Sigmoid colon (tissue), 7 donors: ENCODE measurements around the gene ZDHHC1. TPM values are rescaled to one million over a fixed set of nuclear protein-coding genes. Genes with fewer than 3 reads are reported as not detected.

ENCODE experiments used
- DNase-seq: peaks from one replicate; pipeline ENCODE4 v3.0.0-alpha.2; 2019
- H3K27ac ChIP-seq, 4 donors: fragments of 200-600 bp; sonication (generic); one replicate each; pipeline ENCODE4 v1.5.1; 2016 to 2019; ENCODE audit warnings: mild to moderate bottlenecking in 1 of 4
- H3K27me3 ChIP-seq, 3 donors: fragments of 200-600 bp; sonication (generic); one replicate each; pipeline ENCODE4 v1.5.1; 2019; ENCODE audit warnings: mild to moderate bottlenecking in 1 of 3
- H3K36me3 ChIP-seq, 4 donors: fragments of 200-600 bp; sonication (generic); one replicate each; pipeline ENCODE4 v1.5.1; 2016 to 2019
- H3K4me1 ChIP-seq, 4 donors: fragments of 200-600 bp; sonication (generic); one replicate each; pipeline ENCODE4 v1.5.1; 2017 to 2019
- H3K4me3 ChIP-seq, 4 donors: fragments of 200-600 bp; sonication (generic); one replicate each; pipeline ENCODE4 v1.5.1; 2017 to 2019; ENCODE audit warnings: mild to moderate bottlenecking in 2 of 4, moderate library complexity in 1 of 4
- H3K9me3 ChIP-seq, 4 donors: fragments of 200-600 bp in 3 of 4; sonication (generic) in 3 of 4; one replicate each; pipeline versions ENCODE4 v1.5.1 to v1.6.1; 2013 to 2019
- EP300 ChIP-seq, 4 donors: sonication (generic); formaldehyde crosslinking; IDR thresholded peaks; one replicate each; pipeline ENCODE4 v1.6.1; 2017; ENCODE audit warnings: antibody characterized with exemption in 4 of 4
- POLR2A ChIP-seq, 2 donors: fragments of 450-650 bp; IDR thresholded peaks; one replicate each; pipeline ENCODE4 v1.6.1; 2016; ENCODE audit warnings: antibody characterized with exemption in 2 of 2, mild to moderate bottlenecking in 2 of 2, moderate library complexity in 2 of 2
- POLR2AphosphoS5 ChIP-seq, 4 donors: sonication (generic); formaldehyde crosslinking; IDR thresholded peaks; one replicate each; pipeline ENCODE4 v1.6.1; 2017; ENCODE audit warnings: antibody characterized with exemption in 4 of 4
- whole genome bisulfite sequencing, 2 donors: extraction: QIAGEN DNeasy Blood & Tissue Kit; methylation state at CpG; one replicate each; pipeline ENCODE4 v1.1.7; 2013; 5-methylcytosine and 5-hydroxymethylcytosine counted together
- intact Hi-C: fragments of 100-400 bp; cut with DNase I; formaldehyde crosslinking; loops from one replicate; pipeline ENCODE4 v1.15.1; 2023
- polyA plus RNA-seq, 3 donors: library from polyadenylated mRNA; stranded (reverse); fragments of 200-250 nt; gene quantifications; one replicate each; pipeline ENCODE4 v1.2.3, GENCODE V29; 2013
- total RNA-seq, 4 donors: library from RNA; depleted of rRNA; stranded (reverse); fragments of >200 nt; gene quantifications; one replicate each; pipeline ENCODE4 v1.1.0, GENCODE V29; 2016
- TF ChIP-seq, protein P1 (sequence below), 4 experiments: fragments of 450-650 bp in 3 of 4; fragments of 200-600 bp in 1 of 4; IDR thresholded peaks; one replicate each; pipeline ENCODE4 v1.5.1; 2016 to 2019; ENCODE audit warnings: antibody characterized with exemption in 4 of 4, mild to moderate bottlenecking in 3 of 4, moderate library complexity in 2 of 4
- donor health status: healthy with polysubstance abuse.
- donor health status: Bipolar disorder and iron deficiency.
- donor health status: healthy.

The ZDHHC1 gene
- total and polyA plus RNA-seq, 7 donors, result 4.2 to 18.3 (median 12.7) TPM

- 12 to 35% methylated on average over 13 of the region's 13 CpGs for WGBS, 2 donors
- TF ChIP-seq, protein P1, sequence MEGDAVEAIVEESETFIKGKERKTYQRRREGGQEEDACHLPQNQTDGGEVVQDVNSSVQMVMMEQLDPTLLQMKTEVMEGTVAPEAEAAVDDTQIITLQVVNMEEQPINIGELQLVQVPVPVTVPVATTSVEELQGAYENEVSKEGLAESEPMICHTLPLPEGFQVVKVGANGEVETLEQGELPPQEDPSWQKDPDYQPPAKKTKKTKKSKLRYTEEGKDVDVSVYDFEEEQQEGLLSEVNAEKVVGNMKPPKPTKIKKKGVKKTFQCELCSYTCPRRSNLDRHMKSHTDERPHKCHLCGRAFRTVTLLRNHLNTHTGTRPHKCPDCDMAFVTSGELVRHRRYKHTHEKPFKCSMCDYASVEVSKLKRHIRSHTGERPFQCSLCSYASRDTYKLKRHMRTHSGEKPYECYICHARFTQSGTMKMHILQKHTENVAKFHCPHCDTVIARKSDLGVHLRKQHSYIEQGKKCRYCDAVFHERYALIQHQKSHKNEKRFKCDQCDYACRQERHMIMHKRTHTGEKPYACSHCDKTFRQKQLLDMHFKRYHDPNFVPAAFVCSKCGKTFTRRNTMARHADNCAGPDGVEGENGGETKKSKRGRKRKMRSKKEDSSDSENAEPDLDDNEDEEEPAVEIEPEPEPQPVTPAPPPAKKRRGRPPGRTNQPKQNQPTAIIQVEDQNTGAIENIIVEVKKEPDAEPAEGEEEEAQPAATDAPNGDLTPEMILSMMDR (IDR thresholded peaks at IDR 0.05), result no peak
- peak in 1 of 2 donors; percentile 60 for TF ChIP-seq POLR2A (IDR thresholded peaks at IDR 0.05)
- no peaks in the 10 kb centered on the region for H3K36me3 ChIP-seq
- H3K4me3 ChIP-seq, result peak overlapping the region; percentile 34 to 55 (median 48)
- no peaks in the 10 kb centered on the region for H3K9me3 ChIP-seq
- no peak for DNase-seq
- peaks cover 0 to 27% (median 26%) of the 10 kb centered on the region in 4 donors for H3K4me1 ChIP-seq
- intact Hi-C loops, result no loop called here
- peak overlapping the region in 1 of 4 donors; percentile 62 for H3K27ac ChIP-seq
- peaks cover 6 to 37% (median 11%) of the 10 kb centered on the region in 3 donors for H3K27me3 ChIP-seq
These were observed 13.7 kb upstream of the ZDHHC1 start for GRCh38 chr16:67429799-67430503.

DNA sequence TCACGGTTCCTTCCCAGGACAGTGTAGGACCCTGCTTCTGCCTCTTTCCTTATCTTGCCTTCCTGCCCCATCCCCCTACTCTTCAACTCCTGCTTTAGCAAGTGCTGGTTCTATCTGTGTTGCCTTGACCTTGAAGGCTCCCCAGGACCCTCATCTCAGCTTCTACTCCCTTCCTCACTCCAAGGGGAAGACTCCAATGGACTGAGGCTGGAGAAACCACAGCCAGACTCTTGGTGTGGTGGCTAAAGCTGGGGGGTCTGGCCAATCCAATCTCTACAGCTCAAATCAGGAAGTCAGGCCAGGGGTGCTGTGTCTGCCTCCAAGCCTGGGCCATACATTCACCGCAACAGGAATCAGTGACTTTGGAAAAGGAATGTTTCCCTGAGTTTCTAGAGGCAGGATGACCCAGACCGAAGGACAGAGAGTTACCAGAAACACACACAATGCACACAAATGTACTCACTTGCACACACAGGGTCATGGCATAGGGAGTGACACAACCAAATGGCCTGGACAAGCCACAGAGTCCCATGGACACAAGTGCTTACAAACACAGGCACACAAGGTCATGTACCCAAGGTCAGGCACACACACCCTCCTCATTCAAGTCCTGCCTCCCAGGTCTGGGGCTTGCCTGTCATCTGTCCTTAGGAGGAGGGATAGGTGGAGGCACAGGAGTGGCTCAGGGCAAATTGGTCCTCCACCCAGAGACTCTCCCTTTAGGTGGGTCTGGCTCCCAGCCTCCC lies 12.9 kb upstream of the ZDHHC1 start:
- H3K36me3 ChIP-seq, result no peaks in the 10 kb centered on the region
- H3K27me3 ChIP-seq, result peaks cover 6 to 44% (median 11%) of the 10 kb centered on the region in 3 donors
- peak overlapping the region in 1 of 4 donors; percentile 62 for H3K27ac ChIP-seq
- H3K9me3 ChIP-seq, result no peaks in the 10 kb centered on the region
- 76 to 79% methylated on average over 3 of the region's 3 CpGs for WGBS, 2 donors
- peaks cover 0 to 27% (median 26%) of the 10 kb centered on the region in 4 donors for H3K4me1 ChIP-seq
- DNase-seq, result no peak
- peak in 1 of 4 donors; percentile 14 for TF ChIP-seq POLR2AphosphoS5 (IDR thresholded peaks at IDR 0.05)
- TF ChIP-seq, protein P1 (IDR thresholded peaks at IDR 0.05), result no peak
- intact Hi-C loops, result no loop called here
- H3K4me3 ChIP-seq, result no peak overlapping the region

GRCh38 chr16:67428146-67428731 lies 12.0 kb upstream of the ZDHHC1 start:
- intact Hi-C loops, result loop anchor here (1.0 kb wide), 1 partner anchor 37 kb away; no protein-coding TSS in a partner anchor
- DNase-seq, result peak; percentile 87
- Histone ChIP-seq H3K27me3 (peaks cover 6 to 48% (median 11%) of the 10 kb centered on the region in 3 donors), H3K27ac (no peak overlapping the region), H3K4me1 (peaks cover 0 to 27% (median 26%) of the 10 kb centered on the region in 4 donors), H3K36me3 (no peaks in the 10 kb centered on the region), H3K9me3 (no peaks in the 10 kb centered on the region), H3K4me3 (no peak overlapping the region)
- TF ChIP-seq EP300 (IDR thresholded peaks at IDR 0.05) (no peak), POLR2AphosphoS5 (IDR thresholded peaks at IDR 0.05) (no peak), POLR2A (IDR thresholded peaks at IDR 0.05) (no peak)
- TF ChIP-seq, protein P1 (IDR thresholded peaks at IDR 0.05), result peak; percentile 76 to 88 (median 78)
- WGBS, 2 donors, result 13 to 25% methylated on average over 11 of the region's 11 CpGs

DNA sequence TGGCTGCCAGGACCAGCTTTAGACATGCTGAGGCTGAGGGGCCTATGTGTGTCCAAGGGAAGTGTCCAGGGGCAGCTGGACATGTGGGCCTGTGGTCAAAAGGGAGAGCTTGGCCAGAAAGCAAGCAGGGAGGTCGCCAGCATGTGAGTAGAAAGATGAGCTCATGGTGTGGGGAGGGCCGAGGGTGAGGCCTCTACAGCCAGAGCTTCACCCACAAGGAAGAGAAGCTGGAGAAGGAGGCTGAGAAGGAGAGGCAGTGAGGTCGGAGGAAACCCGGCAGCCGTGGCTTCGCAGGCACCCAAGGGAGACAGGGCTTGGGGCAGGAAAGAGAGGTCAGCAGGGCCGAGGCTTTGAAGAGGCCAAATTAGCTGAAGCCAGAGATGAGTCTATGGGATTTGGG lies 10.7 kb upstream of the ZDHHC1 start:
- intact Hi-C loops, result no loop called here
- TF ChIP-seq EP300 (IDR thresholded peaks at IDR 0.05), result no peak
- TF ChIP-seq, protein P1 (IDR thresholded peaks at IDR 0.05), result no peak
- no peak for TF ChIP-seq POLR2A (IDR thresholded peaks at IDR 0.05)
- no peak for TF ChIP-seq POLR2AphosphoS5 (IDR thresholded peaks at IDR 0.05)
- Histone ChIP-seq H3K27me3 (peaks cover 6 to 48% (median 11%) of the 10 kb centered on the region in 3 donors), H3K36me3 (no peaks in the 10 kb centered on the region), H3K27ac (no peak overlapping the region), H3K4me3 (no peak overlapping the region), H3K9me3 (no peaks in the 10 kb centered on the region), H3K4me1 (peaks cover 0 to 25% (median 24%) of the 10 kb centered on the region in 4 donors)
- DNase-seq, result no peak
- 75 to 78% methylated on average over 7 of the region's 7 CpGs for WGBS, 2 donors
